Esophagus muscularis mucosa (tissue), 4 donors: ENCODE data around the gene OR51A7. TPM values are rescaled to one million over a fixed set of nuclear protein-coding genes. Genes with fewer than 3 reads are reported as not detected.
A peak's percentile ranks its signal among the peaks of the same experiment; 100 is the strongest.

Experiments
- DNase-seq: peaks from one replicate; pipeline ENCODE4 v3.0.0-alpha.2; 2017; ENCODE audit errors: extremely low spot score
- H3K27ac ChIP-seq, 4 donors: fragments of 200-600 bp; sonication (generic); replicated peaks in 1 of 4; 1 replicate in 3 of 4; 2 replicates in 1 of 4; pipeline ENCODE4 v1.5.1; 2016 to 2019; ENCODE audit warnings: mild to moderate bottlenecking in 1 of 4
- H3K27me3 ChIP-seq, 4 donors: fragments of 200-600 bp; sonication (generic); one replicate each; pipeline versions ENCODE4 v1.5.1 to v1.6.0; 2016 to 2019
- H3K36me3 ChIP-seq, 4 donors: fragments of 200-600 bp; sonication (generic); one replicate each; pipeline ENCODE4 v1.5.1; 2016 to 2019
- H3K4me1 ChIP-seq, 4 donors: fragments of 200-600 bp; sonication (generic); one replicate each; pipeline ENCODE4 v1.5.1; 2016 to 2019
- H3K4me3 ChIP-seq, 4 donors: fragments of 200-600 bp; sonication (generic); 1 replicate in 2 of 4; 2 replicates in 2 of 4; pipeline ENCODE4 v1.5.1; 2016 to 2019; ENCODE audit warnings: mild to moderate bottlenecking in 4 of 4, moderate library complexity in 1 of 4
- H3K9me3 ChIP-seq, 4 donors: fragments of 200-600 bp; sonication (generic); 1 replicate in 3 of 4; 2 replicates in 1 of 4; pipeline ENCODE4 v1.5.1; 2016 to 2019
- EP300 ChIP-seq: sonication (generic); formaldehyde crosslinking; IDR thresholded peaks from one replicate; pipeline ENCODE4 v1.6.1; 2017; ENCODE audit warnings: antibody characterized with exemption
- POLR2A ChIP-seq: fragments of 450-650 bp; IDR thresholded peaks from one replicate; pipeline ENCODE4 v1.6.1; 2017; ENCODE audit warnings: antibody characterized with exemption, moderate library complexity, mild to moderate bottlenecking, low read depth
- POLR2AphosphoS5 ChIP-seq, 2 donors: sonication (generic); formaldehyde crosslinking; IDR thresholded peaks; one replicate each; pipeline ENCODE4 v1.6.1; 2017; ENCODE audit warnings: antibody characterized with exemption in 2 of 2
- WGBS: methylation state at CpG from one replicate; pipeline ENCODE4 v1.1.5; 2018; 5-methylcytosine and 5-hydroxymethylcytosine counted together
- intact Hi-C: fragments of 100-400 bp; cut with DNase I; formaldehyde crosslinking; loops from one replicate; pipeline ENCODE4 v1.15.1; 2023
- total RNA-seq, 4 donors: library from RNA; depleted of rRNA; stranded (reverse); fragments of >200 nt; gene quantifications; one replicate each; pipeline versions ENCODE4 v1.1.0 to v1.2.1, GENCODE V29; 2016
- TF ChIP-seq, protein P1 (sequence below), 3 experiments: fragments of 200-600 bp in 2 of 3; fragments of 450-650 bp in 1 of 3; sonication (generic) in 2 of 3; IDR thresholded peaks; one replicate each; pipeline ENCODE4 v1.5.1; 2017 to 2019; ENCODE audit warnings: antibody characterized with exemption in 3 of 3, mild to moderate bottlenecking in 2 of 3, moderate library complexity in 1 of 3

The OR51A7 gene
- total RNA-seq, 4 donors from 2014 or later: not detected

DNA sequence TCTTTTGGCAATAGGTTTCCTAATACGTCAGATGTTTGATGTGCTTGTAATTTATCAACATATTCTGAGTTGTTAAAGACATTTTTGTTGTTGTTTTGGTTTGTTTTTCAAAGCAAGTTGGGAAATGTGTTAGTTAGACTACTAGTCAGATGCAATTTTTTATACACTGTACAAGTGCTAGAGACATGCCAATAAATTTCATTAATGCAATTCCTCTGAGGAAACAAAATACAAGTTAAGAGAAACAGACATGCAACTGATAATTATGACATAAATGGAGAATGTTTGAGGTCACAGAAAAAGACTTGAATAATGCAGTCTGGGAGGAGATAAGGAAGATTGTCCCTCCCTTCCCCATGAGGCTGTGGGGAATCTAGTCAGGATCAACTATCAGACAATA lies 16.0 kb upstream of the OR51A7 start:
- Histone ChIP-seq H3K9me3 (no peaks in the 10 kb centered on the region), H3K4me1 (no peaks in the 10 kb centered on the region), H3K36me3 (no peaks in the 10 kb centered on the region), H3K4me3 (no peak overlapping the region), H3K27me3 (no peaks in the 10 kb centered on the region), H3K27ac (no peak overlapping the region)
- intact Hi-C loops: no loop called here
- no peak for DNase-seq
- WGBS: 0% methylated on average over 1 of the region's 1 CpG
- no peak for TF ChIP-seq POLR2A
- TF ChIP-seq POLR2AphosphoS5 (IDR thresholded peaks at IDR 0.05): no peak
- TF ChIP-seq, protein P1, sequence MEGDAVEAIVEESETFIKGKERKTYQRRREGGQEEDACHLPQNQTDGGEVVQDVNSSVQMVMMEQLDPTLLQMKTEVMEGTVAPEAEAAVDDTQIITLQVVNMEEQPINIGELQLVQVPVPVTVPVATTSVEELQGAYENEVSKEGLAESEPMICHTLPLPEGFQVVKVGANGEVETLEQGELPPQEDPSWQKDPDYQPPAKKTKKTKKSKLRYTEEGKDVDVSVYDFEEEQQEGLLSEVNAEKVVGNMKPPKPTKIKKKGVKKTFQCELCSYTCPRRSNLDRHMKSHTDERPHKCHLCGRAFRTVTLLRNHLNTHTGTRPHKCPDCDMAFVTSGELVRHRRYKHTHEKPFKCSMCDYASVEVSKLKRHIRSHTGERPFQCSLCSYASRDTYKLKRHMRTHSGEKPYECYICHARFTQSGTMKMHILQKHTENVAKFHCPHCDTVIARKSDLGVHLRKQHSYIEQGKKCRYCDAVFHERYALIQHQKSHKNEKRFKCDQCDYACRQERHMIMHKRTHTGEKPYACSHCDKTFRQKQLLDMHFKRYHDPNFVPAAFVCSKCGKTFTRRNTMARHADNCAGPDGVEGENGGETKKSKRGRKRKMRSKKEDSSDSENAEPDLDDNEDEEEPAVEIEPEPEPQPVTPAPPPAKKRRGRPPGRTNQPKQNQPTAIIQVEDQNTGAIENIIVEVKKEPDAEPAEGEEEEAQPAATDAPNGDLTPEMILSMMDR (IDR thresholded peaks at IDR 0.05): no peak
- TF ChIP-seq EP300: no peak

DNA sequence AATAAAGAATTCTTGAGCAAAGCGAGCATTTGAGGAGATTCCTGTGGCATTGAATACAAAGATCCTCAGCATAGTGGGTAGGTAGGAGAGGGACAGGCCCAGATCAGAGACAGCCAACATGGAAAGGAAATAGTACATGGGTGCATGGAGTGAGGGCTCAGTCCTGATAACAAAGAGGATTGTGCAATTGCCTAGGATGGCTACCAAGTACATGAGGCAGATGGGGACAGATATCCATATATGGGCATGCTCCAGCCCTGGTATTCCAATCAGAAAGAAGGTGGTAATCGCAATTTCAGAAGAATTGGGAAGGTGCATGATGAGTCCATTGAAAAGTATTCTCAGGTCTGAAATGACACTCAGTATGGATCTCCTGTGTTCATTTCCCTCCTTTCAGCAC lies 13.3 kb upstream of the OR51A7 start:
- H3K9me3 ChIP-seq: no peaks in the 10 kb centered on the region
- intact Hi-C loops: no loop called here
- no peak overlapping the region for H3K4me3 ChIP-seq
- 71% methylated on average over 2 of the region's 2 CpGs for WGBS
- no peak for TF ChIP-seq POLR2A
- H3K36me3 ChIP-seq: no peaks in the 10 kb centered on the region
- no peaks in the 10 kb centered on the region for H3K4me1 ChIP-seq
- no peak overlapping the region for H3K27ac ChIP-seq
- DNase-seq: no peak
- H3K27me3 ChIP-seq: no peaks in the 10 kb centered on the region

DNA sequence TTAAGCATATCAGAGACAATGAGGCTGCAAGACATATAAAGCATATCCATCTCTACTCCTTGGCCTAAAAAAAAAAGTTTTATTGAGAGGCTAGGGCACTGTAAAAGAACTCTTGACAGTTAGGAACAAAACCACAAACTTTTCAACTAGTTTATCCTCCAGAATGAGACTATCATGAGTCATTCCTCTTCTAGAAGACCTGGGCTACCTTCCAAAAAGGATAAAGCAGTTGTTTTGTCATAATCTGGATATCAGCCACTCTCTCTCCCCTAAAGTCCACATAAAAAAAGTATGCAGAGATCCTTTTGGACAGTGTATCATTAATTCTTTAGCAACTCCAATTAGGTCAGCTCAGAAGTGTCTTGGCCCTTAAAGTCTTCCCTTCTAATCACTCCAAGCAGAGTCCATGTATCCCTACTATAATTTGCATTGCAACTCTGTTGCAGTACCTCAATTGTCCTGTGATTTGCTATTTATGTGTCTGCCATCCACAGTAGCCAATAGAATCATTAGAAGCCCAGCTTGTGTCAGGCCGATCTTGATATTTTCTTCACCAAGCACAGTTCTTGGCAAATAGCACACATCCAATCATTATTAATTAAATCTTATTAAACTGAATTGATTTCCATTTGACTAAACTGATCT lies 11.5 kb upstream of the OR51A7 start:
- intact Hi-C loops: no loop called here
- Histone ChIP-seq H3K4me1 (no peaks in the 10 kb centered on the region), H3K4me3 (no peak overlapping the region), H3K27ac (no peak overlapping the region), H3K27me3 (no peaks in the 10 kb centered on the region), H3K36me3 (no peaks in the 10 kb centered on the region), H3K9me3 (no peaks in the 10 kb centered on the region)
- 79% methylated on average over 1 of the region's 1 CpG for WGBS
- TF ChIP-seq, protein P1 (IDR thresholded peaks at IDR 0.05): peak in 1 of 3 experiments; percentile 10
- no peak for TF ChIP-seq EP300
- DNase-seq: no peak

DNA sequence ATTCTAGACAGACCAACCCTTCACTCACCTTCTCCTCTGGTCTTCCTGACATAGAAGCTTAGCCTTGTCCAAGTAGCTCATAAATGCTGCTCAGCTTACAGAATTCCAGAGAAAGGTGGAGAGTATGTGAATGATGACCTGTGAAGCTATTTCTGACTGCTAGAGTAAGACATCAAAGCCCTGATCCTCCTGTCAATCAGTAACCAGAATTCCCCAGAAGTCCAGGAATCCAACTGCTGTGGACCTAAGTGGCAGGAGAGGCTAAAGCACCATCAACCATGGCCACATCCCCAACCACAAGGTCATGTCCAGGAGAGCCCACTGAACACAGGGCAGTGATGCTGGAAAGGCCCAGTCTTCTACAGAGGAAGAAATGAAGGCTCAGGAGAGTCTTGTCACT lies 13.0 kb downstream of the OR51A7 start:
- H3K9me3 ChIP-seq: no peaks in the 10 kb centered on the region
- TF ChIP-seq POLR2AphosphoS5 (IDR thresholded peaks at IDR 0.05) (no peak), POLR2A (no peak), EP300 (no peak)
- TF ChIP-seq, protein P1 (IDR thresholded peaks at IDR 0.05): no peak
- intact Hi-C loops: no loop called here
- H3K4me3 ChIP-seq: no peak overlapping the region
- H3K4me1 ChIP-seq: no peaks in the 10 kb centered on the region
- H3K27me3 ChIP-seq: no peaks in the 10 kb centered on the region
- no peak for DNase-seq
- H3K27ac ChIP-seq: no peak overlapping the region
- H3K36me3 ChIP-seq: no peaks in the 10 kb centered on the region

DNA sequence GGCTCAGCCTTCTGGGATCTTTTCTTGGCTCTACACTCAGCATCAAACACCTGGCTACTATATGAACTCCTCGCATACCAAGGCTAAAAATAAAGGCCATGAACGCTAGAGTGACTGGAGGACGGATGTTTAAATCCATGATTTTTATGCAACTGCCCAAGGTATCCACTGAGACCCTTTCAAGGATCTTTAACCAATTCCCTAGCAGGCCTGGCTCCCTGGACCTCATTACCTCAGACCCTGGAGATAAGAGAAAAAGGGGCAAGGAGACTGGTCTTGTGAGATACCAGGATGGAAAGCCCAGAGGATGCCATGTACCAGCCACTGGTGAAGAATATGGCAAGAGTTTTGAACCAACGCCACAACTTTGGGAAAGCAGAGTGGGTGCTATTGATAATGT lies 15.7 kb downstream of the OR51A7 start, which contains the start of gene OR51G2:
TSS of gene OR51G2 (minus strand) at position 101 of the 400 bp plus-strand sequence. CDS start 3,687 bp downstream, outside the sequence.
- no peak for TF ChIP-seq POLR2A
- no peak for TF ChIP-seq EP300
- TF ChIP-seq, protein P1 (IDR thresholded peaks at IDR 0.05): no peak
- TF ChIP-seq POLR2AphosphoS5 (IDR thresholded peaks at IDR 0.05): no peak
- intact Hi-C loops: no loop called here
- 87% methylated on average over 4 of the region's 4 CpGs for WGBS

More for the DNA sequence above, 15.7 kb downstream of the OR51A7 start, which contains the start of gene OR51G2:
- Histone ChIP-seq H3K9me3 (no peaks in the 10 kb centered on the region), H3K36me3 (no peaks in the 10 kb centered on the region), H3K27me3 (no peaks in the 10 kb centered on the region), H3K4me1 (no peaks in the 10 kb centered on the region), H3K4me3 (no peak within 1 kb of the TSS), H3K27ac (no peak within 1 kb of the TSS)
- no peak for DNase-seq
